22Rv1 (cell line): ENCODE measurements around the gene MANF.

Source experiments
- ZFX ChIP-seq: fragments of 450-650 bp; IDR thresholded peaks from 2 replicates; pipeline ENCODE4 v1.6.1; 2017; ENCODE audit warnings: antibody characterized with exemption, borderline replicate concordance
- TF ChIP-seq, protein P1 (sequence below): fragments of 450-650 bp; IDR thresholded peaks from 2 replicates; pipeline ENCODE4 v1.5.1; 2017; ENCODE audit warnings: mild to moderate bottlenecking

DNA sequence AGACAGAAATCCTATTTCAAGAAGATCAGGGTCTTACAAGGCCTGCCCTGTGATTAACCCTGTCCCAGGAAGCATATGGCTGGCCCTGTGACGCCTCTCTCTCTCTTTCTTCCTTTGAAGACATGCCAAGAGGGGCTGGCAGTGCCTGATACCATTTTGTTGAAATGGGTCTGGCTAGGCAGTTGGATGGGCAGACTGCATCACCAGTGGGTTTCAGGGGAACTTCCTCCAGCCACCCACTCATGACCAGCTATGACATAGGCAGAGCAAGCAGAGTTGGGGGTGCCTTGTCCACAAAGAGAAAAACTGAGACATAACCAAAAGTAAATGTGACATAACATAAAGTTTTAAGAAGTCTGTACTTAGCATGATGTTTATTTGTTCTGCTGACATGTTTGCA lies 31.4 kb upstream of the MANF start:
- TF ChIP-seq, protein P1, sequence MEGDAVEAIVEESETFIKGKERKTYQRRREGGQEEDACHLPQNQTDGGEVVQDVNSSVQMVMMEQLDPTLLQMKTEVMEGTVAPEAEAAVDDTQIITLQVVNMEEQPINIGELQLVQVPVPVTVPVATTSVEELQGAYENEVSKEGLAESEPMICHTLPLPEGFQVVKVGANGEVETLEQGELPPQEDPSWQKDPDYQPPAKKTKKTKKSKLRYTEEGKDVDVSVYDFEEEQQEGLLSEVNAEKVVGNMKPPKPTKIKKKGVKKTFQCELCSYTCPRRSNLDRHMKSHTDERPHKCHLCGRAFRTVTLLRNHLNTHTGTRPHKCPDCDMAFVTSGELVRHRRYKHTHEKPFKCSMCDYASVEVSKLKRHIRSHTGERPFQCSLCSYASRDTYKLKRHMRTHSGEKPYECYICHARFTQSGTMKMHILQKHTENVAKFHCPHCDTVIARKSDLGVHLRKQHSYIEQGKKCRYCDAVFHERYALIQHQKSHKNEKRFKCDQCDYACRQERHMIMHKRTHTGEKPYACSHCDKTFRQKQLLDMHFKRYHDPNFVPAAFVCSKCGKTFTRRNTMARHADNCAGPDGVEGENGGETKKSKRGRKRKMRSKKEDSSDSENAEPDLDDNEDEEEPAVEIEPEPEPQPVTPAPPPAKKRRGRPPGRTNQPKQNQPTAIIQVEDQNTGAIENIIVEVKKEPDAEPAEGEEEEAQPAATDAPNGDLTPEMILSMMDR = no peak
- no peak for TF ChIP-seq ZFX
